Body of pancreas (tissue), 4 donors: ENCODE results near the gene PTPRF. TPM values are rescaled to one million over a fixed set of nuclear protein-coding genes. Genes with fewer than 3 reads are reported as not detected.

Experiments
- ATAC-seq: fragments of 150-250 bp; one replicate; pipeline ENCODE4 v1.9.1; 2016
- DNase-seq, 4 donors: peaks; one replicate each; pipeline ENCODE4 v3.0.0-alpha.2; 2019
- H3K27ac ChIP-seq, 4 donors: fragments of 200-600 bp; sonication (generic); 1 replicate in 3 of 4; 2 replicates in 1 of 4; pipeline versions ENCODE4 v1.5.1 to v1.6.1; 2016 to 2019; ENCODE audit warnings: mild to moderate bottlenecking in 1 of 4, mixed read lengths in 1 of 4, moderate library complexity in 1 of 4
- H3K27me3 ChIP-seq, 2 donors: fragments of 200-600 bp; sonication (generic); one replicate each; pipeline ENCODE4 v1.6.0; 2016; ENCODE audit warnings: mild to moderate bottlenecking in 1 of 2
- H3K36me3 ChIP-seq, 2 donors: fragments of 200-600 bp; sonication (generic); replicated peaks in 1 of 2; 2 replicates each; pipeline ENCODE4 v1.5.1; 2016; ENCODE audit warnings: low read depth in 2 of 2; ENCODE audit not compliant: insufficient read depth in 1 of 2
- H3K4me1 ChIP-seq: fragments of 200-600 bp; sonication (generic); one replicate; pipeline ENCODE4 v1.6.0; 2016
- H3K4me3 ChIP-seq, 2 donors: fragments of 200-600 bp; sonication (generic); 1 replicate in 1 of 2; 2 replicates in 1 of 2; pipeline ENCODE4 v1.5.1; 2016 to 2019
- H3K9me3 ChIP-seq, 3 donors: fragments of 200-600 bp; sonication (generic); 1 replicate in 2 of 3; 2 replicates in 1 of 3; pipeline ENCODE4 v1.5.1; 2016
- POLR2A ChIP-seq, 3 donors: fragments of 450-650 bp; IDR thresholded peaks; one replicate each; pipeline ENCODE4 v1.6.1; 2016; ENCODE audit warnings: antibody characterized with exemption in 3 of 3, mild to moderate bottlenecking in 2 of 3
- WGBS, 2 donors: methylation state at CpG; one replicate each; pipeline ENCODE4 v1.1.5; 2017; 5-methylcytosine and 5-hydroxymethylcytosine counted together
- intact Hi-C: fragments of 100-400 bp; cut with DNase I; formaldehyde crosslinking; loops from one replicate; pipeline ENCODE4 v1.15.1; 2023
- total RNA-seq, 2 donors: library from RNA; depleted of rRNA; stranded (reverse); fragments of >200 nt; gene quantifications; one replicate each; pipeline ENCODE4 v1.1.0, GENCODE V29; 2016
- TF ChIP-seq, protein P1 (sequence below), 7 experiments: fragments of 450-650 bp in 4 of 7; fragments of 200-600 bp in 3 of 7; sonication (generic) in 3 of 7; IDR thresholded peaks; one replicate each; pipeline ENCODE4 v1.5.1; 2016 to 2019; ENCODE audit warnings: antibody characterized with exemption in 7 of 7

PTPRF gene
- total RNA-seq, 2 donors from 2014 or later: 81.7 to 89.0 TPM

GRCh38 chr1:43512133-43512532, 18.6 kb upstream of the PTPRF start:
- Histone ChIP-seq H3K27me3 (no peaks in the 10 kb centered on the region), H3K4me1 (no peaks in the 10 kb centered on the region), H3K27ac (no peak overlapping the region), H3K9me3 (no peaks in the 10 kb centered on the region), H3K36me3 (no peaks in the 10 kb centered on the region), H3K4me3 (no peak overlapping the region)
- TF ChIP-seq POLR2A (IDR thresholded peaks at IDR 0.05): no peak
- TF ChIP-seq, protein P1, sequence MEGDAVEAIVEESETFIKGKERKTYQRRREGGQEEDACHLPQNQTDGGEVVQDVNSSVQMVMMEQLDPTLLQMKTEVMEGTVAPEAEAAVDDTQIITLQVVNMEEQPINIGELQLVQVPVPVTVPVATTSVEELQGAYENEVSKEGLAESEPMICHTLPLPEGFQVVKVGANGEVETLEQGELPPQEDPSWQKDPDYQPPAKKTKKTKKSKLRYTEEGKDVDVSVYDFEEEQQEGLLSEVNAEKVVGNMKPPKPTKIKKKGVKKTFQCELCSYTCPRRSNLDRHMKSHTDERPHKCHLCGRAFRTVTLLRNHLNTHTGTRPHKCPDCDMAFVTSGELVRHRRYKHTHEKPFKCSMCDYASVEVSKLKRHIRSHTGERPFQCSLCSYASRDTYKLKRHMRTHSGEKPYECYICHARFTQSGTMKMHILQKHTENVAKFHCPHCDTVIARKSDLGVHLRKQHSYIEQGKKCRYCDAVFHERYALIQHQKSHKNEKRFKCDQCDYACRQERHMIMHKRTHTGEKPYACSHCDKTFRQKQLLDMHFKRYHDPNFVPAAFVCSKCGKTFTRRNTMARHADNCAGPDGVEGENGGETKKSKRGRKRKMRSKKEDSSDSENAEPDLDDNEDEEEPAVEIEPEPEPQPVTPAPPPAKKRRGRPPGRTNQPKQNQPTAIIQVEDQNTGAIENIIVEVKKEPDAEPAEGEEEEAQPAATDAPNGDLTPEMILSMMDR (IDR thresholded peaks at IDR 0.05): no peak
- intact Hi-C loops: no loop called here
- DNase-seq (no peak), ATAC-seq (no peak)
- 76 to 89% methylated on average over 2 of the region's 2 CpGs for whole genome bisulfite sequencing, 2 donors

DNA sequence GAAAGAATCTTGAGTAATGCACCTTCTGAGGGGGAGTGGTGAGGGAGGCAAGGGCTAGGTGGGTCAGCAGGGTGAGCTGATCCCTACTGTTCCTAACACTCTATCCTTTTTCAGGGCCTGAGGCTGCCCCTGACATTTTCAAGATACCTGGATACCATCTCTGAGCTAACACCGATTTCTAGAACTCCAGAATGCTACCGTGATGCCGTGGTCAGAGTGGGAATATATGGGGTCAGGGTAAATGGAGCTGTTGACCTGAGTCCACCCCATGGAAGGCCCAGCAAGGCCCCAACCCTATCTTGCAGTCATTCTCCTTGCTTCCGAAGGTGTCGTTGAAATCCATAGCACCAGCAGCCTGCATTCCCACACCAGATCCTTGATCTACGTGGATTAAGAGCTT, 18.0 kb upstream of the PTPRF start:
- no peak for ATAC-seq
- Histone ChIP-seq H3K4me3 (no peak overlapping the region), H3K9me3 (no peaks in the 10 kb centered on the region), H3K27ac (no peak overlapping the region), H3K4me1 (no peaks in the 10 kb centered on the region), H3K36me3 (no peaks in the 10 kb centered on the region), H3K27me3 (no peaks in the 10 kb centered on the region)
- no peak for DNase-seq
- intact Hi-C loops: no loop called here
- no peak for TF ChIP-seq POLR2A (IDR thresholded peaks at IDR 0.05)
- TF ChIP-seq, protein P1 (IDR thresholded peaks at IDR 0.05): no peak
- WGBS, 2 donors: 86 to 95% methylated on average over 6 of the region's 6 CpGs

GRCh38 chr1:43513471-43514173, 17.1 kb upstream of the PTPRF start:
- Histone ChIP-seq H3K27ac (no peak overlapping the region), H3K27me3 (no peaks in the 10 kb centered on the region), H3K36me3 (no peaks in the 10 kb centered on the region), H3K4me1 (no peaks in the 10 kb centered on the region), H3K9me3 (no peaks in the 10 kb centered on the region), H3K4me3 (no peak overlapping the region)
- 67 to 68% methylated on average over 5 of the region's 5 CpGs for WGBS, 2 donors
- intact Hi-C loops: no loop called here
- TF ChIP-seq POLR2A (IDR thresholded peaks at IDR 0.05): no peak
- TF ChIP-seq, protein P1 (IDR thresholded peaks at IDR 0.05): no peak
- DNase-seq (no peak), ATAC-seq (no peak)

GRCh38 chr1:43518935-43519686, 11.6 kb upstream of the PTPRF start:
- no peak for ATAC-seq
- Histone ChIP-seq H3K4me1 (no peaks in the 10 kb centered on the region), H3K36me3 (no peaks in the 10 kb centered on the region), H3K27ac (no peak overlapping the region), H3K9me3 (no peaks in the 10 kb centered on the region), H3K27me3 (no peaks in the 10 kb centered on the region), H3K4me3 (no peak overlapping the region)
- 78 to 79% methylated on average over 11 of the region's 11 CpGs for WGBS, 2 donors
- TF ChIP-seq POLR2A (IDR thresholded peaks at IDR 0.05): no peak
- TF ChIP-seq, protein P1 (IDR thresholded peaks at IDR 0.05): no peak
- intact Hi-C loops: no loop called here
- DNase-seq: no peak
